GM06990 (cell line): ENCODE measurements around the gene LAMC1.
A peak's percentile ranks its signal among the peaks of the same experiment; 100 is the strongest.

ENCODE experiments used
- DNase-seq: peaks from one replicate; pipeline ENCODE4 v3.0.0-alpha.2; 2011; ENCODE audit not compliant: insufficient read length; ENCODE audit errors: extremely low read depth
- H3K27me3 ChIP-seq: replicated peaks from 2 replicates; pipeline ENCODE4 v1.6.0; 2011; ENCODE audit warnings: low read length; ENCODE audit not compliant: control insufficient read depth, insufficient read depth
- H3K36me3 ChIP-seq: 2 replicates; pipeline ENCODE4 v1.5.1; 2011; ENCODE audit warnings: low read length; ENCODE audit not compliant: control insufficient read depth, insufficient read depth
- H3K4me3 ChIP-seq: replicated peaks from 2 replicates; pipeline ENCODE4 v1.5.1; 2011; ENCODE audit warnings: low read depth, mild to moderate bottlenecking, control low read depth, low read length
- TF ChIP-seq, protein P1 (sequence below): IDR thresholded peaks from 2 replicates; pipeline ENCODE4 v1.5.1; 2011; ENCODE audit warnings: low read length, control low read depth, mild to moderate bottlenecking, inconsistent platforms; ENCODE audit not compliant: insufficient read depth, poor library complexity, severe bottlenecking

Gene LAMC1

DNA sequence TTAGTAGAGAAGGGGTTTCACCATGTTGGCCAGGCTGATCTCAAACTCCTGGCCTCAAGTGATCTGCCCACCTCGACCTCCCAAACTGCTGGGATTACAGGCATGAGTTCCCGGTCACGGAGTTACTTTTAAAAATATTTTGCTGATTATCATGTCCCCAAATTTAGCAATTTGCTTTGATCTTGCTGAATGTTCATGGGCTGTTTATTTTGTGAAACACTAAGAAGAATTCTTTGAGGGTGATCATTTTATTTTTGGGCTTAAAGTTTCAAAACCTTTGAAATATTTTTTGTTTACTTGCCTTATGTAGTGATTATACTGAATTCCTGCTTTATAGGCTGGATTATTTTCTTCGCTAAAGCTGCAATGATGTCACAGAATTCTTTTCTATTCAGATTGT is 11.4 kb upstream of the LAMC1 start:
- H3K36me3 ChIP-seq: no peaks in the 10 kb centered on the region
- no peak overlapping the region for H3K4me3 ChIP-seq
- no peaks in the 10 kb centered on the region for H3K27me3 ChIP-seq
- TF ChIP-seq, protein P1, sequence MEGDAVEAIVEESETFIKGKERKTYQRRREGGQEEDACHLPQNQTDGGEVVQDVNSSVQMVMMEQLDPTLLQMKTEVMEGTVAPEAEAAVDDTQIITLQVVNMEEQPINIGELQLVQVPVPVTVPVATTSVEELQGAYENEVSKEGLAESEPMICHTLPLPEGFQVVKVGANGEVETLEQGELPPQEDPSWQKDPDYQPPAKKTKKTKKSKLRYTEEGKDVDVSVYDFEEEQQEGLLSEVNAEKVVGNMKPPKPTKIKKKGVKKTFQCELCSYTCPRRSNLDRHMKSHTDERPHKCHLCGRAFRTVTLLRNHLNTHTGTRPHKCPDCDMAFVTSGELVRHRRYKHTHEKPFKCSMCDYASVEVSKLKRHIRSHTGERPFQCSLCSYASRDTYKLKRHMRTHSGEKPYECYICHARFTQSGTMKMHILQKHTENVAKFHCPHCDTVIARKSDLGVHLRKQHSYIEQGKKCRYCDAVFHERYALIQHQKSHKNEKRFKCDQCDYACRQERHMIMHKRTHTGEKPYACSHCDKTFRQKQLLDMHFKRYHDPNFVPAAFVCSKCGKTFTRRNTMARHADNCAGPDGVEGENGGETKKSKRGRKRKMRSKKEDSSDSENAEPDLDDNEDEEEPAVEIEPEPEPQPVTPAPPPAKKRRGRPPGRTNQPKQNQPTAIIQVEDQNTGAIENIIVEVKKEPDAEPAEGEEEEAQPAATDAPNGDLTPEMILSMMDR: no peak
- no peak for DNase-seq

- no peak for DNase-seq
- Histone ChIP-seq H3K27me3 (no peaks in the 10 kb centered on the region), H3K4me3 (no peak overlapping the region), H3K36me3 (no peaks in the 10 kb centered on the region)
- TF ChIP-seq, protein P1: no peak
Observed at GRCh38 chr1:183012301-183012994, 10.8 kb upstream of the LAMC1 start.

DNA sequence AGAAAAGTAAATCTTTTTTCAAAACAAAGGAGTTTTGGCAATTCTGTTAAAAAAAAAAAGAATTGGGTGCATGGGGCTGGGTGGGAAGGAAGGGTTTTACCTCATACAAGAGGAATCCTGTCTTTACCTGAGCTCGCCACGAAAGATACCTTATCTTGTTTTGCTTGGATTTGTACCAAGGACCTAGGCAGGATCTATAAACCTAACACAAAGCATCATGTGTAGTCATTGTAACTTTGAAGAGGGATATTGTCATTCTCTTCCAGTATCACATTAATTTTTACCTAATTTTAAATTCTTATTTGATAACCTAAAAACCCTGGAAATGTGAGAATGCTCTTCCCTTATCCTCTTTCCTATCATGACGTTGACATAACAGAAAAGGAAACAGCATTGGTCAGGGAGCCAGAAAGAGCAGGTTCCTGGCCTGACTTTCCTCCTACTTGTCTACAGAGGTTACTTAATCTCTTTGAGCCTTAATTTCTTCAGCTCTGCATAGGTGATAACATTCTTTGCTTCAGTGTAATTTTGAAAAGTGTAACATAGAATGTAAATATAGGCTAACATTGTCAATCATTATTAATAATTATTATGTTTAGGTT is 4.0 kb upstream of the LAMC1 start:
- H3K27me3 ChIP-seq: no peaks in the 10 kb centered on the region
- no peak for DNase-seq
- TF ChIP-seq, protein P1: no peak
- H3K36me3 ChIP-seq: no peaks in the 10 kb centered on the region
- no peak overlapping the region for H3K4me3 ChIP-seq

- no peaks in the 10 kb centered on the region for H3K36me3 ChIP-seq
- no peaks in the 10 kb centered on the region for H3K27me3 ChIP-seq
- H3K4me3 ChIP-seq: no peak overlapping the region
- TF ChIP-seq, protein P1: no peak
- DNase-seq: no peak
Observed at GRCh38 chr1:183019860-183020259, 3.4 kb upstream of the LAMC1 start.

GRCh38 chr1:183021405-183022201 is 1.6 kb upstream of the LAMC1 start:
- TF ChIP-seq, protein P1: no peak
- DNase-seq: no peak
- Histone ChIP-seq H3K27me3 (no peaks in the 10 kb centered on the region), H3K36me3 (no peaks in the 10 kb centered on the region), H3K4me3 (peak overlapping the region; percentile 76; the same call in 1 of the 2 replicates)
